Esophagus squamous epithelium (tissue), 4 donors: ENCODE data around the gene PLA2G2D.

ENCODE experiments used
- POLR2A ChIP-seq, 4 donors: fragments of 450-650 bp; IDR thresholded peaks; one replicate each; pipeline ENCODE4 v1.6.1; 2017; ENCODE audit warnings: antibody characterized with exemption in 4 of 4, mild to moderate bottlenecking in 4 of 4, moderate library complexity in 3 of 4
- TF ChIP-seq, protein P1 (sequence below), 6 experiments: fragments of 450-650 bp in 4 of 6; fragments of 200-600 bp in 2 of 6; sonication (generic) in 2 of 6; IDR thresholded peaks; one replicate each; pipeline ENCODE4 v1.5.1; 2016 to 2019; ENCODE audit warnings: antibody characterized with exemption in 6 of 6, mild to moderate bottlenecking in 4 of 6, moderate library complexity in 4 of 6

DNA sequence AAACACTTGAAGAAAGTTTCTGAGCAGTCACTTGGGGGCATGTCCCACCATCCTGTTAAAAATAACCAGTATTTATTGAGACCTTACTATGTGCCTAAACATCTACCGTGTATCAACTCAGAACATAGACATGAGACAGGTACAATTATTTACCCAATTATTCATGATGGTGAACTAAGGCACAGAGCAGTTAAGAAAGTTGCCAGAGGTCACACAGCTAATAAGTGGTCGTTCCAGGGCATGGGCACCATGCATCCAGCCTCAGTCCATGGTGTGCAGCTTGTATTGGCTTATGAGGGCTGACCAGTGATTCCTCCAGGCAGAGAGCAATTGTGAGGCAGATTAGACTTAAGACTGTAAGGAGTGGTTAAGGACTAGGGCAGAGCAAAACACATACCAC, 44.0 kb downstream of the PLA2G2D start:
- no peak for TF ChIP-seq POLR2A (IDR thresholded peaks at IDR 0.05)
- TF ChIP-seq, protein P1, sequence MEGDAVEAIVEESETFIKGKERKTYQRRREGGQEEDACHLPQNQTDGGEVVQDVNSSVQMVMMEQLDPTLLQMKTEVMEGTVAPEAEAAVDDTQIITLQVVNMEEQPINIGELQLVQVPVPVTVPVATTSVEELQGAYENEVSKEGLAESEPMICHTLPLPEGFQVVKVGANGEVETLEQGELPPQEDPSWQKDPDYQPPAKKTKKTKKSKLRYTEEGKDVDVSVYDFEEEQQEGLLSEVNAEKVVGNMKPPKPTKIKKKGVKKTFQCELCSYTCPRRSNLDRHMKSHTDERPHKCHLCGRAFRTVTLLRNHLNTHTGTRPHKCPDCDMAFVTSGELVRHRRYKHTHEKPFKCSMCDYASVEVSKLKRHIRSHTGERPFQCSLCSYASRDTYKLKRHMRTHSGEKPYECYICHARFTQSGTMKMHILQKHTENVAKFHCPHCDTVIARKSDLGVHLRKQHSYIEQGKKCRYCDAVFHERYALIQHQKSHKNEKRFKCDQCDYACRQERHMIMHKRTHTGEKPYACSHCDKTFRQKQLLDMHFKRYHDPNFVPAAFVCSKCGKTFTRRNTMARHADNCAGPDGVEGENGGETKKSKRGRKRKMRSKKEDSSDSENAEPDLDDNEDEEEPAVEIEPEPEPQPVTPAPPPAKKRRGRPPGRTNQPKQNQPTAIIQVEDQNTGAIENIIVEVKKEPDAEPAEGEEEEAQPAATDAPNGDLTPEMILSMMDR (IDR thresholded peaks at IDR 0.05), result no peak
